NCI-H2029 (cell line): Measurements from ENCODE around the gene GOLGA8B.
"Not testable (repeated sequence)": the region's sequence is repeated elsewhere in the genome, so short reads cannot be mapped to it uniquely, and the experiment has no call there.

Experiments used
- DNase-seq: peaks from one replicate; lab custom pipeline; 2025; lab: John Stamatoyannopoulos, UW

Gene GOLGA8B

DNA sequence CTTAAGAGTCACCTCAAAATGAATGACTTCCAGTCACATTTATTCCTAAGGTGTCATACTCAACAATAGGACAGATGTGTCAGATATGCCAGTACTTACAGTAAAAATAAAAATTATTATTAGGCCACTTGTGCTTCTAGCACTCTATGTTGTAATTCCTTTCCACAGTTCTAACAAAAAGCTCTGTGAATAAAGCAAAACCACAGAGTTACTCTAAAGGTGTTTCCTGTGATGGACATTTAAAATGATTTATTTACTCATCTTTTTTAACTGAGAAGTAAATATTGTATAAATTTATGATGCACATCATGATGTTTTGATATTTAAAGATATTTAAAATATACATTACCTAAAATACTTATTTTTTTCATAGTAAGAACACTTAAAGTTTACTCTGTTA lies 13.9 kb upstream of the GOLGA8B start:
- no peak for DNase-seq

GRCh38 chr15:34594361-34594760 lies 10.9 kb upstream of the GOLGA8B start:
- no peak for DNase-seq

GRCh38 chr15:34591306-34591705 lies 7.9 kb upstream of the GOLGA8B start:
- DNase-seq: no peak

GRCh38 chr15:34588046-34588674 lies 4.7 kb upstream of the GOLGA8B start:
- peak; percentile 29 for DNase-seq

- DNase-seq: not testable (repeated sequence)
Observed at GRCh38 chr15:34585966-34586365, 2.5 kb upstream of the GOLGA8B start.

- no peak for DNase-seq
Observed at GRCh38 chr15:34584996-34585395, 1.5 kb upstream of the GOLGA8B start.

GRCh38 chr15:34584330-34584668 lies 848 bp upstream of the GOLGA8B start:
- no peak for DNase-seq

DNA sequence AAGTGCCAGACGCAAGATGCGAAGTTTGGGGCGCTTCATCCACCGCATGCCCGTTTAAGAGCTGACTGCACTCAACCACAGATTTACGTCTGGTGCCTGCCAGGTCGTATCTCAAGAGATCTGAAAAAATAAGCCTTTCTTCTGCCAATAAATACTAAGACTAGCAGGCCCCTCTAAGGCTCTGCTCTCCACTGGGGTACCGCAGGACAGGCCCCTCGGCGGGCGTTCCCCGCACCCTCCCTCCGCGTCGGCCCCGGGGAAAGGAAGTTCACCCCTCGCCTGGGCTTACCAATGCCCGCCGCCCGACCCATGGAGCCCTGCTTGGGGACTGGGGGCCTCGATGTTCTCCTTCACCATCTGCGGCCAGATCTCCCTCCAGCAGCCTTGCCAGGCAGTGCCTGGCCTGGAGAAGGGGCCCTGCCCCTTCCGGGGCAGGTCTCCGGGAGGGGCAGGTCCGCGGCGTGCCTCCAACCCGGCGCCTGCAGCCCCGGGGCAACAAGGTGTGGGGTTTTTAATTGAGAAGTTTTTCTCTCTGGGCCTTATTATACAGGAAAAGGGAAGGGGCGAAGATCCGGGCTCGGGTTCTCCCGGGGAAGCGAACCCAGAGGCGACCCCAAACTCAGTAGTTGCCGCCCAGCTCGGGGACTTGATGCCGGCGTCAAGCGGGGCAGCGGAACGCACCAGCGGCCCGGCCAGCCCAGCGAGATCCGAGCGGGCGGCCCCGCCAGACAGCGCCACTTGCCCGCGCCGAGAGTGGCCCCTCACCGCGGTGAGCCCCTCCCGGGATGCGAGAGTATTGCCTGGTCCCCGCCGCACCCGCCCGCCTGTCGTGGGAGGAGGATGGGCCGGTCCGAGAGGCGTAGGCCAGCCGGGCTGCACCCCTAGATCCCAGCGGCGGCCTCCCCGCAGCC lies 735 bp downstream of the GOLGA8B start:
- peak; percentile 1 for DNase-seq

DNA sequence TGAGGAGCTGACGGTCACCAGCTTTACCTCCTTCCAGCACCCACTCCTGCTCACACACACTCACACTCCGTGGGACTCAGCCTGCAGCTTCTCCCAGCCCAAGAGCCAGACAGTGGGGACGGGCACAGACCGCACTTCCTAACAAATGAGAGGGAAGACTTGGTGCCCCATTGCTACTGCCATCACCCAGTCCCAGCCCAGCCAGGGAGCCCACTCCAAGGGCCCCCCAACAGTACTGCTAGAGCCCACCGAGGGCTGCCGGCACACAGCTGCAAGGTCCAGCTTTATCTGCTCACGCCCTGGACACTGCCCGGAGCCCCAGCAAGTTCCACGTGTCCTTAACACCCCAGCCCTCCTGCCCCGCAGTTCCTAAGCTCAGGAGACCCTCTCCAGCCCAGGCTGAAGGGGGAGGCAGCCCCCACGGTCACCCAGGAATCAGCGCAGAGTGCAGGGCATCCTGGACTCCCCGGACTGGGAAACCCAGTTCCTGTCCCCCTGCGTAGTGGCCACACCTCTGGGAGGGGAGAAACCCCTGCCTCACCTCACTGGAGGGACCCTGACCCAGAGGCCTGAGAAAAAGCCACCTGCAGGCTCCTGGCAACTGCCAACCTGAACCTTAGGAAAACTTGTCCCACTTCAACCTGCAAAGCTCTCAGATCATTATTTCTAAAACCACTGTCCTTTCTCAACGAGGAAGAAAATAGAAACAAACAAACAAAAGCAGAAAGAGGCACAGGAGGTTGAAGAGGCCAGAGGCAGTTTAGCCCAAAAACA lies 1.6 kb downstream of the GOLGA8B start:
- not testable (repeated sequence) for DNase-seq

- DNase-seq: no peak
Observed at GRCh38 chr15:34581043-34581365, 2.4 kb downstream of the GOLGA8B start.

- DNase-seq: not testable (repeated sequence)
Observed at GRCh38 chr15:34580251-34581042, 3.0 kb downstream of the GOLGA8B start.

GRCh38 chr15:34578283-34578674 lies 5.2 kb downstream of the GOLGA8B start:
- DNase-seq: no peak

DNA sequence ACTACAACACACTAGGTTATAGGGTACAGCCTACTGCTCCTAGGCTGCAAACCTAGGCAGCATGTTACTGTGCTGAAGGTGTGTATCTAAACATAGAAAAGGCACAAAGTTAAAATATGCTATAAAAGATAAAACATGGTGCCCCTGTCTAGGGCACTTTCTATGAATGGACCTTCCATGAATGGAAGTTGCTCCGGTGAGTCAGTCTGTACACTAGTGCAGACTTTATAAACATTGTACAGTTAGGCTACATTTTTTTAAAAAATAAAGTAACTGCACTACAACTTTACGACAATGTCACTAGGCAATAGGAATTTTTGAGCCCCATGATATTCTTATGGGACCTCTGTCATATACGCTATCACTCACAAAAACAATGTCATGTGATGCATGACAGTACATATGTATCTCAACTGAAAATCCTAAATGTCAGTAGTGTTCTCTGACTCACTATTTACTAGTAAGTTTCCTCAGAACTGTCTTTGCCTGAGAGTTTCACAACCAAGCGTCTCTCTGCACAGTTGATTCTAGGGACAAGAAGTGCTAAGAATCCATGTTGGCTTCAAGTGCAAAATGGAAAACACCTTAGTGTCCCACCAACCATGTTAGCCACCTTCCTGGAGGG lies 5.7 kb downstream of the GOLGA8B start:
- DNase-seq: not testable (repeated sequence)

DNA sequence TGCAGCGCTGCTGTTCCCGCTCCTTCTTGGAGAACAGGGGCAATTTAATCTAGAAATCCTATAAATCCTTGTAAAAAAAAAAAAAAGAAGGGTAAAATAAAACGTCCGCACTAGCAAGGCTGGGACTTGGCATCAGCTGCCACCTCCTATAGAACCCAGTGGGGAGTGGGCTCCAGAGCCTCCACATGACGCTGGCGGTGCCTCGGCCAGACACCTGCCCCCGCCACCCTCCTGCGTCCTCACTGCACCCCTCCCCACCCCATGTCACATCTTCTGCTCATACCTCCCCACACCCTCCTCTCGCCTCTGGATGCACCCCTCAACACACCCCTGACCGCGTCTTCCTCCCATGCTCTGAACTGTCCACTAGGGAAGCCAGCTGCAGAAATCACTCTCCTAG lies 8.4 kb downstream of the GOLGA8B start:
- not testable (repeated sequence) for DNase-seq

- DNase-seq: not testable (repeated sequence)
Observed at GRCh38 chr15:34572921-34573320, 10.5 kb downstream of the GOLGA8B start.

DNA sequence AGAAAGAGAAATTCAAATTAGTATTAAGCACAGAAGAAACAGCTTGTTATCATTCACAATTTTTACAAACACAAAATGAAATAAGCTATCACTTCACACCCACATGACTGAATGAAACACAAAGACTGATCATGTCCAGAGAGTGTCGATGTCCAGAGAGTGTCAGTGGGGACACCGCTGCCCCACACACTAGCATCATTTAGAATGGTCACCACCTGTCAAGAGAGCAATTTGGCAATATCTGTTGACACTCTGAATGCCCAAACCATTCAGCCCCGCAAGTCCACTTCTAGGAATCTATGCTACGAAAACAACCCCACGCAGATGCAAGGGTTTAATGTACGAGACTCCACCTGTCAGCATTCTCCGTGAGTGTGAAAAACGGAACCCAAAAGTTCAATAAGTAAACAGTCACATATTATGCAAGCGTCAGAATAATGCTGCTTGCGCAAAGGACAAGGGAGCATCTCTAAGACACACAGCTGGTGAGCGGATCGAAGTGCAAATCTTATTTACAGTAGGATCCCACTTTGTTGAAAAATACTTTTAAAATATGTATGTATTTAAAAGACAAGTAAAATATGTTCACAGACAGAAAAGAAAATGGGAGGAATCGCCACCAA lies 11.3 kb downstream of the GOLGA8B start:
- not testable (repeated sequence) for DNase-seq

- DNase-seq: not testable (repeated sequence)
Observed at GRCh38 chr15:34569670-34570396, 13.6 kb downstream of the GOLGA8B start.

- DNase-seq: not testable (repeated sequence)
Observed at GRCh38 chr15:34567174-34567573, 16.3 kb downstream of the GOLGA8B start.

DNA sequence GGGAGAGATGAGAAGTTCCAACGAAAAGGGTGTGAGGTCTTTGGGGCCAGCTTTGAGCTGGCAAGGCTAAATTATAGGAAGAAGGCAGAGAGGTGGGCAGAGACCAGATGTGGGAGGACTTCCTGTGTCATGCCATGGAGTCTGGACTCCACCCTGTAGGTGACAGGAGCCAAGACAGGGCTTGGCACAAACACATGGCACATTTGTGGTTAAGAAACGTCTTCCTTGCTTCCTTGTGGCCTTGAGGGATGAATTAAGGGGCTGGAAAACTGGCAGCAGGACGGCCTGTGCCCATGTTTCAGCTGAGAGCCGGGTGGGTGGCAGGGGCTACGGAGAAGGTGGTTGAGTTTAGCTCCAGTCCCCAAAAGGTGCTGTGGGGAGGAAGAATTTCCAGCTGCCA lies 18.7 kb downstream of the GOLGA8B start:
- DNase-seq: not testable (repeated sequence)

DNA sequence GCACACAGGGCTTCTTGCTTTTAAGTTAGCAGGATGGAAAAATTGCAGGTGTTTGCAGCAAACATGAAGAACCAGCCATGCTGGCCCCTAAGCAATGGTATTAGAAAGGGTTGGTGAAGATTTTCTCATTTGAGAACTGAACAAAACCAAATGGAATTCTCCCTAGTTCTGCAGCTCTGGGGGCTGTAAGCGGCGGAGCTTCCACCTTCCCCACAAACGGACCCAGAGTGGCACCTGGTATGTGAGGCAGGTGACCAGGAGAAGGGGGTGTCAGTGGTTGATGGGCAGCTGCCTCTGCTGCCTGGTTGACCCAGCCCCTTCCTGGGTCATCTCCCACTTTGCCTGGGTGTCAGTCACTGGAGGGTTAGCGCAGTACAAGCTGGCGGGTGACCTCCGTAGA lies 22.6 kb downstream of the GOLGA8B start:
- DNase-seq: not testable (repeated sequence)
